Upper lobe of left lung (tissue), 6 donors: ENCODE data around the gene ITSN1. TPM values are rescaled to one million over a fixed set of nuclear protein-coding genes. Genes with fewer than 3 reads are reported as not detected.

Experiments
- ATAC-seq, 2 donors: fragments of 200-7000 bp; cut with Tn5 transposase; one replicate each; pipeline ENCODE4 v1.9.1; 2022; ENCODE audit warnings: mild to moderate bottlenecking in 2 of 2, moderate library complexity in 2 of 2; ENCODE audit not compliant: low FRiP score in 2 of 2
- DNase-seq, 2 donors: peaks; one replicate each; pipeline ENCODE4 v3.0.0-alpha.2; 2019 to 2020
- H3K27ac ChIP-seq, 4 donors: fragments of 200-600 bp; sonication (generic); one replicate each; pipeline ENCODE4 v1.5.1; 2016 to 2019
- H3K27me3 ChIP-seq, 4 donors: fragments of 200-600 bp; sonication (generic); one replicate each; pipeline ENCODE4 v1.5.1; 2017 to 2019
- H3K36me3 ChIP-seq, 4 donors: fragments of 200-600 bp; sonication (generic); one replicate each; pipeline ENCODE4 v1.5.1; 2016 to 2019
- H3K4me1 ChIP-seq, 4 donors: fragments of 200-600 bp; sonication (generic); one replicate each; pipeline ENCODE4 v1.5.1; 2018 to 2019
- H3K4me3 ChIP-seq, 4 donors: fragments of 200-600 bp; sonication (generic); one replicate each; pipeline ENCODE4 v1.5.1; 2017 to 2019; ENCODE audit warnings: mild to moderate bottlenecking in 2 of 4, moderate library complexity in 1 of 4
- H3K9me3 ChIP-seq, 4 donors: fragments of 200-600 bp; sonication (generic); one replicate each; pipeline ENCODE4 v1.5.1; 2018 to 2019
- EP300 ChIP-seq, 4 donors: sonication (generic); formaldehyde crosslinking; IDR thresholded peaks; one replicate each; pipeline ENCODE4 v1.5.1; 2017; ENCODE audit warnings: antibody characterized with exemption in 4 of 4, control low read depth in 2 of 4
- POLR2A ChIP-seq, 4 donors: fragments of 450-650 bp; IDR thresholded peaks; one replicate each; pipeline ENCODE4 v1.5.1; 2016 to 2017; ENCODE audit warnings: antibody characterized with exemption in 4 of 4, mild to moderate bottlenecking in 2 of 4
- POLR2AphosphoS5 ChIP-seq, 2 donors: sonication (generic); formaldehyde crosslinking; IDR thresholded peaks; one replicate each; pipeline ENCODE4 v1.5.1; 2017; ENCODE audit warnings: antibody characterized with exemption in 2 of 2
- WGBS, 2 donors: methylation state at CpG; one replicate each; pipeline ENCODE4 v1.1.5; 2017 to 2018; 5-methylcytosine and 5-hydroxymethylcytosine counted together
- total RNA-seq, 6 donors: library from RNA; depleted of rRNA in 4 of 6; stranded (reverse); fragments of >200 nt in 4 of 6; gene quantifications; one replicate each; pipeline versions ENCODE4 v1.1.0 to v1.2.1, GENCODE V29; 2016 to 2021
- TF ChIP-seq, protein P1 (sequence below), 6 experiments: fragments of 450-650 bp in 4 of 6; fragments of 200-600 bp in 2 of 6; sonication (generic) in 2 of 6; IDR thresholded peaks; one replicate each; pipeline ENCODE4 v1.5.1; 2016 to 2019; ENCODE audit warnings: antibody characterized with exemption in 6 of 6
- donor health status: DM: no; HTN: no; CAD: no; lungs with moderate emphysema.
- donor health status: DM: no; HTN: yes; CAD: no; lungs with severe emphysema.

The ITSN1 gene
- total RNA-seq, 6 donors from 2014 or later: 19.3 to 103 (median 38.7) TPM

- Histone ChIP-seq H3K9me3 (no peaks in the 10 kb centered on the region), H3K36me3 (peaks cover 0 to 13% (median 0%) of the 10 kb centered on the region in 4 donors), H3K4me1 (no peaks in the 10 kb centered on the region), H3K4me3 (no peak overlapping the region), H3K27me3 (no peaks in the 10 kb centered on the region), H3K27ac (no peak overlapping the region)
- ATAC-seq (no peak), DNase-seq (no peak)
- TF ChIP-seq, protein P1, sequence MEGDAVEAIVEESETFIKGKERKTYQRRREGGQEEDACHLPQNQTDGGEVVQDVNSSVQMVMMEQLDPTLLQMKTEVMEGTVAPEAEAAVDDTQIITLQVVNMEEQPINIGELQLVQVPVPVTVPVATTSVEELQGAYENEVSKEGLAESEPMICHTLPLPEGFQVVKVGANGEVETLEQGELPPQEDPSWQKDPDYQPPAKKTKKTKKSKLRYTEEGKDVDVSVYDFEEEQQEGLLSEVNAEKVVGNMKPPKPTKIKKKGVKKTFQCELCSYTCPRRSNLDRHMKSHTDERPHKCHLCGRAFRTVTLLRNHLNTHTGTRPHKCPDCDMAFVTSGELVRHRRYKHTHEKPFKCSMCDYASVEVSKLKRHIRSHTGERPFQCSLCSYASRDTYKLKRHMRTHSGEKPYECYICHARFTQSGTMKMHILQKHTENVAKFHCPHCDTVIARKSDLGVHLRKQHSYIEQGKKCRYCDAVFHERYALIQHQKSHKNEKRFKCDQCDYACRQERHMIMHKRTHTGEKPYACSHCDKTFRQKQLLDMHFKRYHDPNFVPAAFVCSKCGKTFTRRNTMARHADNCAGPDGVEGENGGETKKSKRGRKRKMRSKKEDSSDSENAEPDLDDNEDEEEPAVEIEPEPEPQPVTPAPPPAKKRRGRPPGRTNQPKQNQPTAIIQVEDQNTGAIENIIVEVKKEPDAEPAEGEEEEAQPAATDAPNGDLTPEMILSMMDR (IDR thresholded peaks at IDR 0.05): no peak
- no peak for TF ChIP-seq POLR2AphosphoS5 (IDR thresholded peaks at IDR 0.05)
- TF ChIP-seq POLR2A (IDR thresholded peaks at IDR 0.05): no peak
- no peak for TF ChIP-seq EP300 (IDR thresholded peaks at IDR 0.05)
- WGBS, 2 donors: 76 to 78% methylated on average over 3 of the region's 3 CpGs
These were observed 148.8 kb downstream of the ITSN1 start for GRCh38 chr21:33791073-33791472.

DNA sequence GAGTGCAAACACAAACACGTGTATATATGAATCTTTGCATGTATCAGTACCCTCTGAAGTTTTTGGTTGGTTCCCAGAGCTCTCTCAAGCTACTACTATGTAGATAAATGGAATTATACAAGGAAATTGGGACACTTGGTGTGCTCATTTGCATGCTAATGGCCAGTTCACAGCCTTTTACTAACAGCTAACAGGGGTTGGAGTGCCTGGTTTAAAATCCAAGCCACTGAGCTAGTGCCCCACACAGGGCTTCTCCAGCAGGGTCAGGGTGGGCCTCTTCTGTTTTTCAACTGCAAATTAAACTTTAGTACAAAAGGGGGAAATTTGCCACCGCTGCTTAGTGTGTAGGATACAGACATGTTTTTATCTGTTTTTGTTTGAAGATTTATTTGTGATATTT is 152.3 kb downstream of the ITSN1 start:
- Histone ChIP-seq H3K27me3 (no peaks in the 10 kb centered on the region), H3K9me3 (no peaks in the 10 kb centered on the region), H3K36me3 (peaks cover 0 to 31% (median 7%) of the 10 kb centered on the region in 4 donors), H3K27ac (no peak overlapping the region), H3K4me1 (no peaks in the 10 kb centered on the region), H3K4me3 (no peak overlapping the region)
- TF ChIP-seq POLR2A (IDR thresholded peaks at IDR 0.05) (no peak), EP300 (IDR thresholded peaks at IDR 0.05) (no peak), POLR2AphosphoS5 (IDR thresholded peaks at IDR 0.05) (no peak)
- TF ChIP-seq, protein P1 (IDR thresholded peaks at IDR 0.05): no peak
- ATAC-seq (no peak), DNase-seq (no peak)
- 62 to 76% methylated on average over 2 of the region's 2 CpGs for WGBS, 2 donors

DNA sequence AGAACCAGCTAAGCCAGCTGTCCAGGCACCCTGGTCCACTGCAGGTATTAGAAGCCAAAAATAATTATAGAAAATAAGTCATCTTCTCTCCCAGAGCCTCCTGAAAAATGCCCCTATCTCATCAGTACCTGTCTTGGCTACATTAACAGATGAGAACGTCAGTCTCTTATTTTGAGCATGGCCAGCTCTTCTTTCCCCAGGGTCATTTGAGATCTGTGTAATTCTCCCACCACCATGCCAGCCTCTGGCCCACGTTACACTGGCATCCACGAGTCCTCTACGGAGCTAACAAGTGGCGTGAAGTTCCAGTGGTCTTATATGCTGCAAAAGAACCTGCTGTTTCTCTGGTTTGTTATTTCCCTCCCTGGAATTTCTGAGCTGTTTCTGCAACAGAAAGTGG is 155.3 kb downstream of the ITSN1 start:
- no peak overlapping the region for H3K4me3 ChIP-seq
- TF ChIP-seq, protein P1 (IDR thresholded peaks at IDR 0.05): no peak
- TF ChIP-seq POLR2AphosphoS5 (IDR thresholded peaks at IDR 0.05): no peak
- H3K4me1 ChIP-seq: peaks cover 0 to 4% (median 0%) of the 10 kb centered on the region in 4 donors
- H3K27me3 ChIP-seq: no peaks in the 10 kb centered on the region
- 89 to 90% methylated on average over 5 of the region's 5 CpGs for WGBS, 2 donors
- ATAC-seq (no peak), DNase-seq (no peak)
- no peaks in the 10 kb centered on the region for H3K9me3 ChIP-seq
- H3K27ac ChIP-seq: no peak overlapping the region
- H3K36me3 ChIP-seq: peaks cover 0 to 37% (median 7%) of the 10 kb centered on the region in 4 donors

DNA sequence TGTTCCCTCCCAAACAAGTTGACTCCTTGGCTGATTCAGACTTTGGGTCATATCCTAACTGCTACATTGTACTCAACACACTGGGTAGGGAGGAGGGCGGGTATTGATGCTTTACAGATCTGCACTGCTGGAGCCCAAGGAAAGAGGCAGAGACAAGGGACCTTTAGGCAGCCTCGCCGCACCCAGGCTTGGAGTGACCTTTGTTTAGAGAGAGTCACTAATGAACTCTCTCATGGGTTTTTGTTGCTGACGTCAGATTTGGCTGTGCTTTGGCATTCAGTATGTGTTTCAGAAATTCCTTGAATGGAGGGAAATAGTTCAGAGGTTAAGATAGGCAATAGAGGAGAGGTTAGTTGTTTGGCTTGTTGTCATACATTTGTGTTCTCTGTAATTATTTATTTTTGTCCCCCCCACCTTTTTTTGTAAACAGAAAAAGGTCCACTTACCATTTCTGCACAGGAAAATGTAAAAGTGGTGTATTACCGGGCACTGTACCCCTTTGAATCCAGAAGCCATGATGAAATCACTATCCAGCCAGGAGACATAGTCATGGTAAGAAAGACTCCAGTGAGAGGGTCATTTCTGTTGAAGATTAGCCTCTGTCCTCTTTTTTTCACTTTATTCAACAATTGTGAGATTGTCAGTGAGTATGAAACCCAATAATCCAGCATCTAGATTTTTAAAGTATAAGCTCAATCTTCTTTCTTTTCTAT is 157.2 kb downstream of the ITSN1 start:
- no peaks in the 10 kb centered on the region for H3K9me3 ChIP-seq
- peaks cover 0 to 4% (median 0%) of the 10 kb centered on the region in 4 donors for H3K4me1 ChIP-seq
- H3K27ac ChIP-seq: no peak overlapping the region
- H3K4me3 ChIP-seq: no peak overlapping the region
- ATAC-seq (peak in 1 of 2 donors; percentile 82), DNase-seq (no peak)
- peaks cover 0 to 32% (median 7%) of the 10 kb centered on the region in 4 donors for H3K36me3 ChIP-seq
- H3K27me3 ChIP-seq: no peaks in the 10 kb centered on the region
- no peak for TF ChIP-seq POLR2AphosphoS5 (IDR thresholded peaks at IDR 0.05)
- TF ChIP-seq, protein P1 (IDR thresholded peaks at IDR 0.05): no peak
- TF ChIP-seq EP300 (IDR thresholded peaks at IDR 0.05): no peak
- no peak for TF ChIP-seq POLR2A (IDR thresholded peaks at IDR 0.05)
- 85 to 89% methylated on average over 5 of the region's 5 CpGs for WGBS, 2 donors
